G401 (cell line): ENCODE data around the gene ONECUT3. TPM values are rescaled to one million over a fixed set of nuclear protein-coding genes. Genes with fewer than 3 reads are reported as not detected.

ENCODE experiments used
- DNase-seq: peaks from one replicate; pipeline ENCODE4 v3.0.0-alpha.2; 2015; ENCODE audit warnings: low spot score
- in situ Hi-C: cut with HindIII; loops from 2 replicates; pipeline ENCODE4 v1.10.0; 2016; ENCODE audit warnings: low sequenced_read_pairs, mixed read lengths
- total RNA-seq: library from RNA; depleted of rRNA; stranded (reverse); fragments of >200 nt; shearing (Covaris generic); gene quantifications from 2 replicates; pipeline ENCODE4 v1.2.3, GENCODE V29; 2014

ONECUT3 gene
- total RNA-seq, 1 experiment from 2014 or later, result not detected

DNA sequence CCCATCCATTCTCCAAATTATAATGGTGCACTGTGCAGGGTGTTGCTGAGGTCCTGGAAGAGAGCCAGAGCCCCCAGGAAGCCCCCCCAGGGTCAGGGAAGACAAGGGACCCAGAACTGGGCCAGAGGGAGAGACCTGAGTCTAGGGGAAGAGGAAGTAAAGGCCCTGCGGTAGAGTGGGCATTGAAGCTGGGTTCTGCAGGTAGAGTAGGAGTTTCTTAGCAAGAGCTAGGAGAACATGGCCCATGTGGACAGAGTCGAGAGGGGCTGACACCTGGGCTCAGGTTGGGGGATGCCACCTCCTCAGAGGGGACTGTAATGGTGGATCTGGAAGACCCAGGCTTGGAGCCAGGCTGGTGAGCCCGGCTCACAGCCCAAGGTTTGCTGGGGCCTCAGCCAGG is 17.0 kb upstream of the ONECUT3 start:
- in situ Hi-C loops, result no loop called here

DNA sequence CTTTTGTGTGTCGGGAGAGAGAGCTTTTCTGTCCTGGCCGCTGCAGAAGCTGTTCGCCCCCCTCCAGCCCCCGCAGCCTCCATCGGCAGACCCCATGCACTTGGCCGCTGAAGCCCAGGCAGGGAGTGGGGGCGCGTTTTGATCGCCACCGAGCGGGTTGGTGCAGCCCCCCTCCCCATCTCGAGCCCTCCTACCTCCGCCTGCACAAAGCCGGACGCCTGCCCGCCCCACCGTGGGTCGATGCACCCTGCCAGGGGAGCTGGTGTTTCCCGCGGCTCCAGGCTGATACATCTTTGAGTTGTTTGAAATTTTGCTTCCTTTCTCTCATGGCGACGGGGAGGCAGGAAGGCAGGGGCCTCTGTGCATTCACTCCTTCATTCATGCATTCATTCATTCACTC is 16.4 kb upstream of the ONECUT3 start:
- in situ Hi-C loops, result no loop called here
- no peak for DNase-seq

More for the DNA sequence above, 17.0 kb upstream of the ONECUT3 start:
- DNase-seq, result no peak

DNA sequence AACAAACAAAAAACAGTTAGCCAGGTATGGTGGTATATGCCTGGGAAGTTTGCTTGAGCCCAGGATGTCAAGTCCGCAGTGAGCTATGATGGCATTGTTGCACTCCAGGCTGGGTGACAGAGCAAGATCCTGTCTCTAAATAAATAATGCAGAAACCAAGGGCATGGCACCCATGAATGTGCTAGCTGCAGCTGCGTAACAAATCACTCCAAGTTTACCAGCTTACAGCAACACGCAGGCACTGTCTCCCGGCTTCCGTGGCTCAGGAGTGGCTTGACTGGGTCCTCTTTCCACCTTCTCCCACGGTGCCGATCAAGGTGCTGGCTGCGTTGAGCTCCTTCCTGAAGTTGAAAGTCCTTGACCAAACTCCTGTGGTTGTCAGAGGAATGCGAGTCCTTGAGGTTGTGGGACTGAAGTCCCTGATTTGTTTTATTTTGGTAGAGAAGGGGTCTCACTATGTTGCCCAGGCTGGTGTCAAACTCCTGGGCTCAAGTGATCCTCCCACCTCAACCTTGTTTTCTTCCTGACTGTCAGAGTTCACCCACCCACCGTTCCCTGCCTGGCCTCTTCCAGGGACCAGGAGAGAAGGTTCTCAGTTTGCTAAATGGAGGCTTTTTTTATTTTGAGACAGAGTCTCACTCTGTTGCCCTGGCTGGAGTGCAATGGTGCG is 13.2 kb upstream of the ONECUT3 start:
- in situ Hi-C loops, result no loop called here
- DNase-seq, result no peak

DNA sequence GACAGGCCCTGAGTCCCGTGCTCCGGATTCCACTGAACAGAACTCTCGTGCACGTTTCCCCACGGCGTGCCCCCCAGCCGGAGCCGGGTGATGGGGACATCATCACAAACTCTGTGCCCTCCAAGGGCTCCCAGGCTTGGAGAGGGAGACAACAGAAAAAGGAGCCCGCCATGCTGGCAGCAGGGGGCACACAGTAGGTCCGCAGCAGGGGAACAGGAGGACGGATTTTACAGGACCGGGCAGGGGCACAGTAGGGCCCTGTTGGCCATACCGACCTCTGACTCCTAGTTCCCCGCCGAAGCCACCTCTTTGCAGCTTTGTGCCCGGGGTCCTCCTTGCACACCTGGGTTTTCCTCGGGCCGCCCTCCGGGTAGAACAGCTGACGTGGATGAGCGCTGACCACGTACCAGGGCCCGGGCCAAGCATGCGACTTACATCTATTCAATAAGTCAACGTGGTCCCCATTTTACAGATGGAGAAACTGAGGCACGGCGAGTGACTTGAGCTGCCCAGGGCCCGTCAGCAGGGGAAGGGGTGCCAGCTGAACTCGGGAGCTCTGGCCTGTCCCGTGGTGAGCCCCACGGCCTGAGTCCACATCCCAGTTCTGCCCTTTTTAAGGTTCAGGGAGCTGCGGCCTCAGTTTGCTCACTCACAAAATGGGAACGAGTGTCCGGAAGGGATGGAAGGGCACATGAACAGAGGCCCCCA is 10.2 kb upstream of the ONECUT3 start:
- in situ Hi-C loops, result no loop called here
- DNase-seq, result no peak

DNA sequence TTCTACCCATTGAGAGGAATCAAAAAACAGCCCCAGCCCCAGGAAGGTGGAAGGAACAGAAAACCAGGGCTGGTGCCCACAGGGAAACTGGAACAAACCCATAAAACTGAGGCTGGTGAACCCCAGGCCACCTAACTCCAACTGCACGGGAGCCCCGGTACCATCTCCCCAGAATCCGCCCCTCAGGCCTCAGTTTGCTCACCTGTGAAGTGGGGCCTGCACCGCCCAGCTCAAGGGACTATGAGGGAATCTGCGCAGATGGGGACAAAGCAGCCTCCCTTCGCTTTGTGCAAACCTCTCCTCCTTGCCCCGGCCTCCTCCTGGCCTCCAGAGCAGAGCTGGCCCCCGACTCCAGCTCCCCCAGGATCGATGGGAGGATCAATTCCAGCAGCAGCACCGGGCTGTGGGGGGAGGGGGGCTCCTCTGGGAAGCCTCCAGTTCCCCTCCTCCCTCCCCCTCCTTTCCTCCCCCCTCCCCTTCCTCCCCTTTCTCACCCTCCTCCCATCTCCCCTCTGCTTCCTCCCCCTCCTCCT is 9.1 kb upstream of the ONECUT3 start:
- DNase-seq, result no peak
- in situ Hi-C loops, result no loop called here

DNA sequence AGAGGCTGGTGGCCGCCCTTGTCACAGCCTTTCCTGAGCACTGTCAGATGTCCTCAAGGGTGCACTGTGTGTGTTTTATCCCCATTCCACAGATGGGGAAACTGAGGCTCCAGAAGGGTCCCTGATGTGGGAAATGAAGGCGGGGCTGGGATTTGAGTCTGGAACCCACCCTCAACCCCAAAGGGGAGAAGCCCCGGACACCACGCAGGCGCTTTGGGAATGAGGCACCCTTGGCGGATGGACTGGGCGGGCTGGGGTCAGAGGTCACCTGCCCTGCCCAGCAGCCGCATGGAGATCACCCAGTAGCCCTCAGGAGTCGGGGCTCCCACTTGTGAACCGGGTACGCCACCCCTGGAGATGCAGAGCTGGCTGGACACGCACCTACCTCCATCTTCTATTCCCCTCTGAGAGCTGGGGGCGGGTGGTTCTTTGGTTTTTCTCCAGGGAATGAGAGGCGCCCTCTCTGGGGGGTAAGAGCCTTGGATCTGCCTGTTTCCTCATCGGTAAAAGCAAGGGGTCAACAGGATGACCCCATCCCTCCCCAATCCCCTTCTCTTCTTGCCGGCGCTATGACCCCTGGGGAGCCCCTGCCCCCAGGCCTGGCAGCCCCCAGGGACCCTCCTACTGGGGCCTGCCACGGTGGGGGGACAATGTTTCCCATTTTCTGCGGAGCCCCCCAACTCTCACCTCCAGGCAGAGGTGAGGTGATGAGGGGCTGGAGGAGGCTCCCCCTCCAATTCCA is 8.3 kb upstream of the ONECUT3 start:
- in situ Hi-C loops, result no loop called here

DNA sequence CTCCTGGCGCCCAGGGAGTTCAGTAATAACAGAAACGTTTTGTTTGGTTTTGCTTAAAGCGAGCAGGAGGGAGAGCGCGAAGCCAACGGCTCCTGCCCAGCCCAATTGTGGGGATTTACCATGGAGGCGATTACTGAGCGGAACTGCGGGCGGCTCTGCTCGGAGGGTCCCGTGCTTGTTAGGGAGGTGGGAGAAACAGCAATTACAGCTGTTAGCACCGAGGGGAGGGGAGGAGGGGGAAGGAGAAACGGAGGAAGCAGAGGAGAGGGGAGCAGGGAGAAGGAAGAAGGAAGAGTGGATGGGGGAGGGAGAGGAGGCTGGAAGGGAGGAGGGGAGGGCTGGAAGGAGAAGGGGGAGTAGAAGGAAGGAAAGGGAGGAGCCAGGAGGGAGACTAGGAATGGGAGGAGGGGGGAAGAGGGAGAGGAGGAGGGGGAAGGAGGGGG is 7.7 kb upstream of the ONECUT3 start:
- no peak for DNase-seq
- in situ Hi-C loops, result no loop called here

More for the DNA sequence above, 8.3 kb upstream of the ONECUT3 start:
- no peak for DNase-seq

DNA sequence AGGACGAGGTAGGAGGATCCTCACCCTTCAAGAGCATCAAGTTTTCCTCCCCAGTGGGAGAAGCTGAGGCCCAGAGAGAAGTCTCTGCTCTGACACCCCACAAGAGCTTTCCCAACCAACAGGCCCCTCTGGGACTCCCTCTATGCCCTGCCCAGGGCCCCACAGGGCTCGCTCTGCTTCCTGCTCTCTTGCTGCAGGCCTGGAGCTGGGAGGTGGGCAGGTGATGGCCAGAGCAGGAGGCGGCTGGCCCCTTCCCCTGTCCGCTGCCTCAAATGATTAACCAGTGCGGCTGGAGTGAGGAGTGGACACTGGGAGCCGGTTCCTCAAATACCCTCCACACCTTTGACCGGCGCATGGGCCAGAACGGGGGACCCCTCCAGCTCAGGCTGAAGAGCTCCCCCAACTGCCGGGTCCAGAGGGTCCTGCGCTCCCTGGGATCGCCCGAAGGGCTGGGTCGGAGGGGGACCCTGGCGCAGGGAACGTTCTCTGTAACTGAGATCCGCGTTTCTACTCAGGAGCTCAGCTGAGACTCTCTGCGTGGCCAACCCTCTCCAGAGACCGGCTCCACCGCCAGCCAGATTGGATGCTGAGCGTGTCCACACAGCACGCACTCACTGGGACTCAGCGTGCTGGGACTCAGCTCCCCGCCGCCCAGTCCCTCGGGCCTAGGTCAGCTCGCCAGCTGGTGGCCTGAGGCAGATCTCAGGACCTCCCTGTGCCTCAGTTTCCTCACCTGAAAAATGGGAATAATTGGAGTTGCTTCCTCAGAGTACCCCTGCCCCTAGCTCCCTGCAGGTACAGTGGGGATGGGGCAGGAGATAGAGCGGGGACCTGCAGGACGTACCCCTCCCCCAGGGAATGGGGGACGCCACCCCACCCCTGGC is 6.7 kb upstream of the ONECUT3 start:
- DNase-seq, result no peak
- in situ Hi-C loops, result no loop called here

DNA sequence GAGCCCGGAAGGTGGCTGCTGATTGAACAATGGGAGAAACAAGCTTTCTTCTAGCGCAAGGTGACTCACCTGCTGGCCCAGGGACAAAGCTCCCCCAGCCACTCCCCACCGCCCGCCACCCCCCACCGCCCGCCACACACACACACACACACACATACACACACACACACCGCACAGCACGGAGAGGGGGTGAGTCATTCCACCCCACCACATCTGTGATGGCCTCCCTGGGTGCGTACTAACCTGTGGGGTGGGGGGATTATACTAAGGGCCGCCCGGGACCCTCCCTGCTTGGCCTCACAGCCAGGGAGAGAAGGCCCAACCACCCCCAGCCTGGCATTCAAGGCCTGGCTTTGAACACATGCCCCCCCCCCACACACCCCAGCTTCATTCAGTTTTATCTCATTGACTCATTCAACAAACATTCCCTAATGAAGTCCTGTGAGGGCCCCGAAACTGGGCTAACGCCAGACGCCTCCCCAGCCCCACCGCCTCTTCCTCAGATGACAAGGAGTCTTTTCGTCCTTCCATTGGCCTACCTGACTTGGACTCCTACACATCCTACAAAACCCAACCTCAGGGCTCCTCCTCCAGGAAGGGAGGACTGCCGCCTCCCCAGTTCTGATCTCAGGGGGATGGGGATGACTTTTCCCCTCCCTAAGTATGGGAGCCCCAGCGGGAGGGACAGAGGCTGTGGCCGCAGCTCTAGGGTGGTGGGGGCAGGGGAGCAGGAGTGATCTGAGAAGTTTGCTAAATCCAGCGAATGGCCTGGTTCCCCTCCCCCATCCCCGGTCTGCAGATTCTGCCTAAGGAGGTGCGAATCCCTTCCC is 5.8 kb upstream of the ONECUT3 start:
- DNase-seq, result no peak
- in situ Hi-C loops, result no loop called here

DNA sequence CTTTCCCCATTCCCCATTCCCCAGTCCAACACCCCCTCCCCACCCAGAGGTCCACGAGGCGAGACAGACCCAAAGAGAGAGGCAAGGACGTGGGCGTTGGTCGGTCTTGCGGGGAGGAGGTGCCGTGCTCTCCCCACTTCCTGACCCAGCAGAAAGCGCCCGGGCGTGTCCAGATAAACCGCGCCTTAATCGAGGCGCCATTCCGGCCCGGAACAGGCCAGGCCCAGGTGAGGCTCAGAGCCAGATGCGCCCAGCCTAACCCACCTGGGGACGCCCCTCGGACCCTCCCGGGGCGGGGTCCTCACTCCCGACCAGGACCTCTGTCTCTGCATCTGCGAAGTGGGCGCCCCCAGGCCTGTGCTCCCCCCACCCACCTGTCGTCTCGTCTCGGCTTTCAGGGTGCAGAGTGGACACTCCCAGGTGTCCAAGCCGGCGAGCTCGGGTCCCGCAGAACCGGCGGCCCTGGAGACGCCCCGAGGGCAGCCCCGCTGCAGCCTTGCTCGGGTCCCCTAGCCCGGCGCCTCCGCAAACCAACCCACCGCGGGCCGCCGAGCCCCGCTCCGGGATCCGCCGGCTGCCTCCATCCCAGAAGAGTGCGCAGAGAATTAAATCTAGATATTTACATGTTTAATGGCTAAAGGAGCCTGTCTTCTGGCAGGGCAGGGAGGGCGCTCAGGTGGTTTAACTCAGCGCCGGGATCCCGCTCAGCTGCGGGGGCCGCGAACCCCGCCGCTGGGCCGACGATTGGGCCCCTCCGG is 5.0 kb upstream of the ONECUT3 start:
- DNase-seq, result no peak
- in situ Hi-C loops, result no loop called here

DNA sequence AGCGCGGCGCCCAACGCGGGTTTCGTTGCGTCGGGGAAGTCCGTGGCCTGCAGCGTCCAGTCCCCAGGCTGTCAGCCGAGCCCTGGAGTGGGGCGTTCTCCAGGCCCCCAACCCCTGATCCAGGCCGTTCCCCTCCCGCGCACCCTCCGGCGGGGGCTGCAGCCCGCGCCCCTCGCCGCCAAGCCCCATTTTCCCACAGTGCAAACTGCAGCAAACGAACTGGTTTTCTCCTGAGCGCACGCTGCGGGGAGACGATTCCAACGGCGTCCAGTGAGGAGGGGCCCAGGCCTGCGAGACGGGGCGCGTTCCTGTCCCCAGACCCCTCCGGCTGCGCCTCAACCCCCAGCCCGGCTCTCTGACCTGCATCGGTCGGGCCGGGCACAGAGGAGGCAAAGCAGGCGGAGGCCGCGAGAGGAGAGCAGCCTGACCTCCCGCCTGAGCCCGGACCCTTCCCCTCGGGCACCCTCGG is 4.4 kb upstream of the ONECUT3 start:
- in situ Hi-C loops, result no loop called here

DNA sequence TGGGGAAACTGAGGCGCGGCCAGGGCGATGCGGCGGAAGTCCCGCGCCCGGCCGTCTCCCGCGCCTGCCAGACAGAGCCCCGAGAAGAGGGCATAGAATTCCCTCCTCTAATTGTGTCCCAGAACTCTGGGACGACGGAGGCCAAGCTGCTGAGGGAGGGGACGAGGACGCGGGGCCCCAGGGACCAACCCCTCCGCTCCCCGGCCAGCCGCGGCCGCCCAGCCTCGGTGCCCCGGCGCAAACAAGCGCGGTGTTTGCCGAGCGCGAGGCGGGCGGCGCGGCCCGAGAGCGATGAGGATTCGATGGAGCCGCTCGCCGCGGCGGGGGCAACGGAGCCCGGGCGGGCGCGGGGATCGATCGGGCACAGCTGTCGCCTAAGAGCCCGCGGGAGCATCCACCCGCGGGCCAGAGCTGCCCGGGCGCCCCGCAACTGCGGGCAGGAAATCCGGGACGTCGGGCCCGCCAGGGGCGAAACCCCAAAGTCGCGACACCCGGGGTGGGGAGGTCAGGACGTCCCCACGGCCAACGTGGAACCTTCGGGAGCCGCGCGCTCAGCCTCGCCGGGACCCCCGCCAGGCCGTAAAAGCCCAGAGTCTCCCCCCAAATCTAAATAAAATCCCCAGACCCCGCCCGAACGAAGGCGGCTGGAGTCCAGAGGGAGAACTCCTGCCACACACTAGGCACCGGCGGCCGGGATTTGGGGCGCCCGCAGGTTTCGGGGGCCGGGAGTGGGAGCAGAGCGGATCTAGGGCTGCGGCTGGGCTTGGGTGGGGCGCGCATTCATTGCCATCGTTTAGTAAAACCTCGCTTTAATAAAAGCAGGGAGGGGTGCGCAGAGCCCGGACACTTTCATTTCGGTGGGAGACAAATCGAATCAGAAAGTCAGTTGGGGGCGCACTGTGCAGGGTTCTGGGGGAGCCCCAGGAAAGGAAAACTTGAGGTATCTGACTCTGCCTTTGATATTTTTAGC is 3.6 kb upstream of the ONECUT3 start:
- in situ Hi-C loops, result no loop called here
- DNase-seq, result no peak

More for the DNA sequence above, 4.4 kb upstream of the ONECUT3 start:
- DNase-seq, result no peak

DNA sequence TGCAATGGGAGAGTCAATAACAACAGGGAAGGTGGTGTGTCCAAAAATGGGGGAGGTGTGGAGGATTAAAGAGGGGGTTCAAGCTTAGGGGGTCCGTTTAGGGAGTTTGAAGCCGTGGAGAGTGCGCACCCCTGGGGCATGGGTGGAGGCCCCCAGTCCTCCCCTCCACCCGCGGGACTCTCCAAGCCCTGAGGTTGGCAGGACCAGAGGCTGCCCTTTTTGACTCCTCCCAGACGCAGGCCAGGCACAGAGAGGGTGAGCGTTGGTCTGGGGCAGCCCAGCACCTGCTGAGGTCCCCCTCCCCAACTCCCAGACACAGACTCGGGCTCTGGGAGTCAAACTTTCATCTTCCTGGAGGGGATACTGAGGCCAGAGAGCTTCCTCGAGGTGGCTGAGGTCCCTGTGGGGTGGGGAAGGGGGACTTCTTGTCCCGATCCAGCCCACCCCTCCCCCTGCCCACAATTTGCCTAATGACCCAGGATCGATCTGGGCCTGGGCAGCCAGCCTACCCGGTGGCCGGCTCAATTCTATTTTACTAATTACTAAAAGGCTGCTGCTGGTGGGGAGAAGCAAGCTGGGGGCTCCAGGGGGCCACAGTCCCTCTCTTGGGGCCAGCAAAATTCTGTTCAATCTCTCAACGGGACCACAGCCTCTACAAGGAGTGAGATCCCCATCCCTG is 2.8 kb upstream of the ONECUT3 start:
- DNase-seq, result no peak
- in situ Hi-C loops, result no loop called here

DNA sequence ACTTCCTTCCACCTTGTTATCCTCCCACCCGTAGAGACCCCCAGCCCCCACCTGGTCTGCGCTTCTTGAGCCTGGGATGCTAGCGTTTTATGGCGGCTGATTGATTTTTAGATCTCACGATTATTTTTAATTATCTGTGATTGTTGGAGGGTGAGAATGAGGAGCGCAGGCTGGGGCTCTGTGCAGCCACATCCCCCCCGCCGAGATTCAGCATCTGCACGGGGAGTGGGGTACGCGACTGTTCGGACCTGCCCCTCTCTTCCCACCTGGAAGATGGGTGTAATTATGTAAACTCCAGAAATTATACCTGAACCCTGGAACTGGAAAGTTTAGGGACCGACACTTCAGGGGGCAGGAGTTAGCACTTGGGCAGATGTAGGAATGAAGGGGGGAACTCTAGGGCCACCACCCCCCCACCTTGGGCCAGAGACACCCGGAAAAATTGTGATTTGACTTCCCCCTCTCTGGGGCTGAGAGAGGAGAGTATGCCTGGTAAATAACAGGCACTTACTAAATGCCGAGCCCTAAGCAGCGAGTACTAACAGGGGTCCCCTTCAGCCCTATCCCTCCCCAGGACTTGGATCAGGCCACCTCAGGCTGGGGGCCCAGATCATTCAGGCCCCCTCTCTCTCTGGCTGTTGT is 1.8 kb upstream of the ONECUT3 start:
- in situ Hi-C loops, result no loop called here
- no peak for DNase-seq

DNA sequence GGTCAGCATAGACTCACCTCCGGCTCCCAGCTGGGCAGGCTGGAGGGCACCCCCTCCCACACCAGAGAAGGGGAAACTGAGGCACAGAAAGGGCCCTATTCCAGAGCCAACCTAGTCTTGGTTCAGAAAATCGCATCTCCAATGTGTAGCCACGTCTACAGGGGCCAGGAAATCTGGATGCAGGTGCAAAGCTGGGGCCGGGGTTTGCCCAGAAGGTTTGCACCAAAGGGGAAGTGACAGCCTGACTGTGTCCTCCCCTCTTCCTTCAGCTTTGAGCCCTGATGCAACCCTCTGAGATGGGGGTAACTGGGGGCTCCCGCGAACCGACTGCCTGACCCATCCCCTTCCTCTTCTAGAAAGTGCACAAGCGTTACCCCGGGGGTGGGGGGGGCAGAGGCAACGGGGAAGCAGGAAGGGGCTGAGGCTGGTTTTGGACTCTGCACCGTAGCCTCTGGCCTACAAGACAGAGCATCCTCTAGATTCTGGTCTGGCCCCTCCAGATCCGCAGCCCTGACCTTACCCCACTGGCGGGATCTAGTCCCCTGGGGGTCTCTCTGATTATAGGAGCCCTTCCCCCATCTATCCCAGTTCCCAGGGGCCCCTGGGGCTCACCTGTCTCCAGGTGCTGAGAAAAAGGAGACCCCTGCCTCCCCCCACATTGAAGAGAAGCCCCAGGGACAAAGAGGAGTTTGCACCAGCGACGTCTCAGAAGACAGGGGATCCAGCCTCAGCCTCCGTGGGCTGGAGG is 1.1 kb upstream of the ONECUT3 start:
- in situ Hi-C loops, result no loop called here

More for the DNA sequence above, 1.1 kb upstream of the ONECUT3 start:
- DNase-seq, result no peak
